H1 (cell line): Measurements from ENCODE around the gene OR4K2.
"Not testable (repeated sequence)": the region's sequence is repeated elsewhere in the genome, so short reads cannot be mapped to it uniquely, and the experiment has no call there.

Source experiments
- BACH1 ChIP-seq: IDR thresholded peaks from 2 replicates; pipeline ENCODE4 v1.6.1; 2012; ENCODE audit warnings: low read length, improper control_type of control experiment
- POLR2A ChIP-seq, 2 experiments: IDR thresholded peaks; 1 replicate in 1 of 2; 2 replicates in 1 of 2; pipeline ENCODE4 v1.6.1; 2011; ENCODE audit warnings: low read depth in 2 of 2, low read length in 2 of 2, mild to moderate bottlenecking in 2 of 2; ENCODE audit errors: control extremely low read depth in 1 of 2
- POLR2AphosphoS5 ChIP-seq: IDR thresholded peaks from 2 replicates; pipeline ENCODE4 v1.6.1; 2011; ENCODE audit warnings: low read depth, low read length
- RAD21 ChIP-seq, 2 experiments: IDR thresholded peaks in 1 of 2; conservative IDR thresholded peaks in 1 of 2; 2 replicates each; pipeline ENCODE4 v1.6.1; 2011; ENCODE audit warnings: low read depth in 2 of 2, low read length in 2 of 2, improper control_type of control experiment in 1 of 2, inconsistent platforms in 1 of 2, mild to moderate bottlenecking in 1 of 2, moderate library complexity in 1 of 2
- SIN3A ChIP-seq, 2 experiments: IDR thresholded peaks in 1 of 2; conservative IDR thresholded peaks in 1 of 2; 2 replicates each; pipeline ENCODE4 v1.6.1; 2011 to 2012; ENCODE audit warnings: low read length in 2 of 2, improper control_type of control experiment in 1 of 2, low read depth in 1 of 2, mild to moderate bottlenecking in 1 of 2
- SP1 ChIP-seq: IDR thresholded peaks from 2 replicates; pipeline ENCODE4 v1.6.1; 2011; ENCODE audit warnings: low read depth, low read length
- SP2 ChIP-seq: IDR thresholded peaks from 2 replicates; pipeline ENCODE4 v1.6.1; 2012; ENCODE audit warnings: mild to moderate bottlenecking, low read length, inconsistent platforms
- TF ChIP-seq, protein P1 (sequence below), 3 experiments: IDR thresholded peaks; 1 replicate in 2 of 3; 2 replicates in 1 of 3; pipeline versions ENCODE4 v1.5.1 to v1.6.1; 2011; ENCODE audit warnings: low read length in 3 of 3, mild to moderate bottlenecking in 3 of 3, inconsistent platforms in 2 of 3, low read depth in 1 of 3, moderate library complexity in 1 of 3; ENCODE audit not compliant: insufficient read depth in 1 of 3; ENCODE audit errors: control extremely low read depth in 1 of 3

DNA sequence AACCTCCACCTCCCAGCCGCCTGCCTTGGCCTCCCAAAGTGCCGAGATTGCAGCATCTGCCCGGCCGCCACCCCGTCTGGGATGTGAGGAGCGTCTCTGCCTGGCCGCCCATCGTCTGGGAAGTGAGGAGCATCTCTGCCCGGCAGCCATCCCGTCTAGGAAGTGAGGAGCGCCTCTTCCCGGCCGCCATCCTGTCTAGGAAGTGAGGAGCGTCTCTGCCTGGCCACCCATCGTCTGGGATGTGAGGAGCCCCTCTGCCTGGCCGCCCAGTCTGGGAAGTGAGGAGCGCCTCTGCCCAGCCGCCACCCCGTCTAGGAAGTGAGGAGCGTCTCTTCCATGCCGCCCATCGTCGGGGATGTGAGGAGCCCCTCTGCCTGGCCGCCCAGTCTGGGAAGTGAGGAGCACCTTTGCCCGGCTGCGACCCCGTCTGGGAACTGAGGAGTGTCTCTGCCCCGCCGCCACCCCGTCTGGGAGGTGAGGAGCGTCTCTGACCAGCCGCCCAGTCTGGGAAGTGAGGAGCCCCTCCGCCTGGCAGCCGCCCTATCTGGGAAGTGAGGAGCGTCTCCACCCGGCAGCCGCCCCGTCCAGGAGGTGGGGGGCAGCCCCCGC is 8.8 kb upstream of the OR4K2 start:
- TF ChIP-seq RAD21 (IDR thresholded peaks at IDR 0.05 in 1 of 2, conservative IDR thresholded peaks at IDR 0.05 in 1 of 2; ENCODE audit: low read depth in 2 of 2, low read length in 2 of 2); SIN3A (conservative IDR thresholded peaks at IDR 0.05 in 1 of 2, IDR thresholded peaks at IDR 0.05 in 1 of 2; ENCODE audit: low read depth in 1 of 2, low read length in 2 of 2); POLR2A (IDR thresholded peaks at IDR 0.05; ENCODE audit: control extremely low read depth in 1 of 2, low read depth in 2 of 2, low read length in 2 of 2); SP1; SP2; BACH1; POLR2AphosphoS5: not testable (repeated sequence)
- TF ChIP-seq, protein P1, sequence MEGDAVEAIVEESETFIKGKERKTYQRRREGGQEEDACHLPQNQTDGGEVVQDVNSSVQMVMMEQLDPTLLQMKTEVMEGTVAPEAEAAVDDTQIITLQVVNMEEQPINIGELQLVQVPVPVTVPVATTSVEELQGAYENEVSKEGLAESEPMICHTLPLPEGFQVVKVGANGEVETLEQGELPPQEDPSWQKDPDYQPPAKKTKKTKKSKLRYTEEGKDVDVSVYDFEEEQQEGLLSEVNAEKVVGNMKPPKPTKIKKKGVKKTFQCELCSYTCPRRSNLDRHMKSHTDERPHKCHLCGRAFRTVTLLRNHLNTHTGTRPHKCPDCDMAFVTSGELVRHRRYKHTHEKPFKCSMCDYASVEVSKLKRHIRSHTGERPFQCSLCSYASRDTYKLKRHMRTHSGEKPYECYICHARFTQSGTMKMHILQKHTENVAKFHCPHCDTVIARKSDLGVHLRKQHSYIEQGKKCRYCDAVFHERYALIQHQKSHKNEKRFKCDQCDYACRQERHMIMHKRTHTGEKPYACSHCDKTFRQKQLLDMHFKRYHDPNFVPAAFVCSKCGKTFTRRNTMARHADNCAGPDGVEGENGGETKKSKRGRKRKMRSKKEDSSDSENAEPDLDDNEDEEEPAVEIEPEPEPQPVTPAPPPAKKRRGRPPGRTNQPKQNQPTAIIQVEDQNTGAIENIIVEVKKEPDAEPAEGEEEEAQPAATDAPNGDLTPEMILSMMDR (IDR thresholded peaks at IDR 0.05; ENCODE audit: control extremely low read depth in 1 of 3, insufficient read depth in 1 of 3, low read depth in 1 of 3, low read length in 3 of 3): not testable (repeated sequence)
